ENCODE results near the gene NFIC. TPM values are rescaled to one million over a fixed set of nuclear protein-coding genes. Genes with fewer than 3 reads are reported as not detected.

The NFIC gene
- total and polyA plus RNA-seq, 4 donors, result 40.4 to 208 (median 49.8) TPM

DNA sequence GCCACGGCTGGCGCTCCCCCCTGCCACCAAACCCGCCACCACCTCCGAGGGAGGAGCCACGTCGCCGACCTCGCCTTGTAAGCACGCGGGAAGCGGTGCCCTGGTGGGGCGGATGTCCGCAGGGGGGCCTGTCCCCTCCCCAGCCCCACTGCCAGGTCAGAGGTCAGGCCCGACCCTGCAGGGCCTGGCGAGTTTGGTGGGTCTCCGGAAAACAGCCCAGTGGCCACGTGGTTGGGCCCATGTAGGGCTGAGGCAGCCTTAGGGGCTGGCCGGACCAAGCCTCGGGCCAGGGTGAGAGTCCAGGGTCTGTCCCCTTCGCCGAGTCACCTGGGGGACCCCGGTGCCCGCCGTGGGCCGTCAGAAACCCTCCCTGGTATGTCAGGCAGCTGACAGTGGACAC is 87.5 kb downstream of the NFIC start:
- H3K27ac ChIP-seq (ENCODE audit: low read depth in 1 of 2, low read length in 1 of 2), result no peak overlapping the region
- H3K36me3 ChIP-seq (ENCODE audit: control insufficient read depth in 4 of 4, insufficient read depth in 4 of 4, low read length in 4 of 4), result peaks cover 19 to 66% (median 30%) of the 10 kb centered on the region in 4 donors
- H3K9ac ChIP-seq (ENCODE audit: insufficient read depth in 1 of 2, low read length in 2 of 2), result no peak overlapping the region
- DNase-seq, result no peak
- 91 to 93% methylated on average over 25 of the region's 25 CpGs for WGBS, 2 donors
- H3K4me1 ChIP-seq (ENCODE audit: control insufficient read depth in 5 of 5, insufficient read depth in 5 of 5, low read length in 5 of 5), result peaks cover 2 to 29% (median 6%) of the 10 kb centered on the region in 5 donors
- no peaks in the 10 kb centered on the region for H3K27me3 ChIP-seq (ENCODE audit: control insufficient read depth in 3 of 3, insufficient read depth in 3 of 3, low read length in 2 of 3)
- peaks cover 0 to 2% (median 0%) of the 10 kb centered on the region in 4 donors for H3K9me3 ChIP-seq (ENCODE audit: control insufficient read depth in 4 of 4, insufficient read depth in 3 of 4, low read length in 3 of 4)
- TF ChIP-seq, protein P1, sequence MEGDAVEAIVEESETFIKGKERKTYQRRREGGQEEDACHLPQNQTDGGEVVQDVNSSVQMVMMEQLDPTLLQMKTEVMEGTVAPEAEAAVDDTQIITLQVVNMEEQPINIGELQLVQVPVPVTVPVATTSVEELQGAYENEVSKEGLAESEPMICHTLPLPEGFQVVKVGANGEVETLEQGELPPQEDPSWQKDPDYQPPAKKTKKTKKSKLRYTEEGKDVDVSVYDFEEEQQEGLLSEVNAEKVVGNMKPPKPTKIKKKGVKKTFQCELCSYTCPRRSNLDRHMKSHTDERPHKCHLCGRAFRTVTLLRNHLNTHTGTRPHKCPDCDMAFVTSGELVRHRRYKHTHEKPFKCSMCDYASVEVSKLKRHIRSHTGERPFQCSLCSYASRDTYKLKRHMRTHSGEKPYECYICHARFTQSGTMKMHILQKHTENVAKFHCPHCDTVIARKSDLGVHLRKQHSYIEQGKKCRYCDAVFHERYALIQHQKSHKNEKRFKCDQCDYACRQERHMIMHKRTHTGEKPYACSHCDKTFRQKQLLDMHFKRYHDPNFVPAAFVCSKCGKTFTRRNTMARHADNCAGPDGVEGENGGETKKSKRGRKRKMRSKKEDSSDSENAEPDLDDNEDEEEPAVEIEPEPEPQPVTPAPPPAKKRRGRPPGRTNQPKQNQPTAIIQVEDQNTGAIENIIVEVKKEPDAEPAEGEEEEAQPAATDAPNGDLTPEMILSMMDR (IDR thresholded peaks at IDR 0.05; ENCODE audit: control extremely low read depth, extremely low read depth), result no peak
- ATAC-seq (ENCODE audit: insufficient read depth, low FRiP score), result no peak
- H3K4me3 ChIP-seq, result no peak overlapping the region

DNA sequence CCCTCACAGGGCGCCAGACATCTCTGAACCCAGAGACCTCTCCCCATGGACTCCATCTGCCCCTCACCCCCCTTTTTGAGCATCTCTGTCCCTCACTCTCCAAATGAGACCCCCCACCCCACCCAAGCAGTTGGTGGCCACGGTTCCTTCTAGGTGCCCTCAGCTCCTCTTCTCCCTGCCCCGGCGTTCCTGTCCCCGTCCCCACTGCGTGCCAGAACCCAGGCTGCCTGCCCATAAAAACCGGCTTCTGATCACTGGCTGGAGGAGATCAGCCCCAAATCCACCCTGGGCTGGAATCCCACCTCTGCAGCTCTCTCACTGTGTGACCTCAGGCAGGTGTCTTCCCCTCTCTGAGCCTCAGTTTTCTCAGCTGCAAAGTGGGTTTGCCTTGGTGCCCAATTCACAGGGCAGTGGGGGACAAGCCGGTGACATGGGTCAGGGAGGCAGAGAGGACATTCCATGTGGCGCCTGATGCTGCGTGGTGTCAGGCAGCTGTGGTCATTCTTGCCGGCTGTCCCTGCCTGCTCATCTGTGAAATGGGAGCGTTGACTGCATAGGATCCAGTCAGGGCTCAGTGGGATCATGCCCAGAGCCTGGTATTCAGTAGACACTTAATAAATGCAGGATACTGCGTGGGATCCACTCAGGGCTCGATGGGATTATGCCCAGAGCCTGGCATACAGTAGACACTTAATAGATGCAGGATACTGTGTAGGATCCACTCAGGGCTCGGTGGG is 88.4 kb downstream of the NFIC start:
- no peak overlapping the region for H3K27ac ChIP-seq (ENCODE audit: low read depth in 1 of 2, low read length in 1 of 2)
- ATAC-seq (ENCODE audit: insufficient read depth, low FRiP score) (no peak), DNase-seq (no peak)
- WGBS, 2 donors, result 94 to 96% methylated on average over 15 of the region's 15 CpGs
- peaks cover 2 to 39% (median 9%) of the 10 kb centered on the region in 5 donors for H3K4me1 ChIP-seq (ENCODE audit: control insufficient read depth in 5 of 5, insufficient read depth in 5 of 5, low read length in 5 of 5)
- no peaks in the 10 kb centered on the region for H3K27me3 ChIP-seq (ENCODE audit: control insufficient read depth in 3 of 3, insufficient read depth in 3 of 3, low read length in 2 of 3)
- H3K9ac ChIP-seq (ENCODE audit: insufficient read depth in 1 of 2, low read length in 2 of 2), result no peak overlapping the region
- peaks cover 19 to 62% (median 27%) of the 10 kb centered on the region in 4 donors for H3K36me3 ChIP-seq (ENCODE audit: control insufficient read depth in 4 of 4, insufficient read depth in 4 of 4, low read length in 4 of 4)
- TF ChIP-seq, protein P1 (IDR thresholded peaks at IDR 0.05; ENCODE audit: control extremely low read depth, extremely low read depth), result no peak
- no peak overlapping the region for H3K4me3 ChIP-seq
- H3K9me3 ChIP-seq (ENCODE audit: control insufficient read depth in 4 of 4, insufficient read depth in 3 of 4, low read length in 3 of 4), result peaks cover 0 to 2% (median 0%) of the 10 kb centered on the region in 4 donors

- WGBS, 2 donors, result 90 to 97% methylated on average over 7 of the region's 7 CpGs
- Histone ChIP-seq H3K4me1 (ENCODE audit: control insufficient read depth in 5 of 5, insufficient read depth in 5 of 5, low read length in 5 of 5) (peaks cover 2 to 45% (median 9%) of the 10 kb centered on the region in 5 donors), H3K9ac (ENCODE audit: insufficient read depth in 1 of 2, low read length in 2 of 2) (no peak overlapping the region), H3K4me3 (no peak overlapping the region), H3K9me3 (ENCODE audit: control insufficient read depth in 4 of 4, insufficient read depth in 3 of 4, low read length in 3 of 4) (peaks cover 0 to 2% (median 0%) of the 10 kb centered on the region in 4 donors), H3K27ac (ENCODE audit: low read depth in 1 of 2, low read length in 1 of 2) (no peak overlapping the region), H3K36me3 (ENCODE audit: control insufficient read depth in 4 of 4, insufficient read depth in 4 of 4, low read length in 4 of 4) (peaks cover 19 to 62% (median 23%) of the 10 kb centered on the region in 4 donors), H3K27me3 (ENCODE audit: control insufficient read depth in 3 of 3, insufficient read depth in 3 of 3, low read length in 2 of 3) (no peaks in the 10 kb centered on the region)
- DNase-seq, result no peak
- ATAC-seq (ENCODE audit: insufficient read depth, low FRiP score), result no peak
- TF ChIP-seq, protein P1 (IDR thresholded peaks at IDR 0.05; ENCODE audit: control extremely low read depth, extremely low read depth), result no peak
Measured at GRCh38 chr19:3455393-3455955, 89.1 kb downstream of the NFIC start.
